ENCODE data around the gene ALDH1A1. TPM values are rescaled to one million over a fixed set of nuclear protein-coding genes. Genes with fewer than 3 reads are reported as not detected.

ALDH1A1 gene
- total RNA-seq, 2 experiments from 2014 or later: not detected

DNA sequence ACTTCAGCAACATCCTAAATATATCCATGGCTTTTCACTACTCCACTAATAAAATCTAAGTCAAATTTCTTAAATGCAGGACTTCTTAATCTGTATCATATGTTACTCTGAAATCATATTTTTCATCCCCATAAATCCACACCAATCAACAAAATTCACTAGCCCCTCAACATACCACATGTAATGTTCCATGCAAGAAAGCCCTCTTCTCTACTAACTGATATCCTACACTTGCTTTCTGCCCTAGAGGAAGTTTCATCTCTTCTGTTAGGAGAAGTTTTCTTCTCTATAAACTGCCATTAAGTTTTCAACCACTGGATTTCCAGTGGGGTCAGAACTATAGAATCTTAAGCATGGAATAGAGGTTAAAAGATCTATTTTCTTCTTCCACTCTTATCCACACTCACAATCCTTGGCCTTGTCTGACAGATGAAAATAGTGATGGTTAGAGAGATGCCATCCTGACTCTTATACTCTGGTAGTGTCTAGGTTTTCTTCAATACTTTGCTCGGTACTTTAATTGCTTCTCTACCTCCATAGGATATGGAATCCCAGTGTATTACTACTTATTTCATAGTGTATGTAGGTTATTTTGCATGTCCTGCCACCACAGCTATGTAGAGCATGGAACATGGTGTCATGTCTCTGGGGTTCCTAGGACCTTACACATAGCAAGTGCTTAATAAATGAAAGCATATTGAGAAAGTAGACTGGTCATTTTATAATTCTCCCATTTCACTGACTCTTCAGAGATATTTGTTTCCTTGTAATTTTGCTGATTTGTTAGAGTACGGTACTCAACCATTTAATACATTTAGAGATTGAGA lies 48.4 kb downstream of the ALDH1A1 start:
- Mint-ChIP-seq H3K4me1 (ENCODE audit: low read depth) (no peaks in the 10 kb centered on the region), H3K4me3 (no peak overlapping the region), H3K27ac (no peak overlapping the region), H3K27me3 (peaks cover 9% of the 10 kb centered on the region), H3K36me3 (no peaks in the 10 kb centered on the region), H3K9me3 (no peaks in the 10 kb centered on the region)
- POLR2A ChIA-PET: no interaction called here
- no peak for DNase-seq
- intact Hi-C loops (cut with micrococcal nuclease): no loop called here
- CTCF ChIA-PET: no interaction called here

DNA sequence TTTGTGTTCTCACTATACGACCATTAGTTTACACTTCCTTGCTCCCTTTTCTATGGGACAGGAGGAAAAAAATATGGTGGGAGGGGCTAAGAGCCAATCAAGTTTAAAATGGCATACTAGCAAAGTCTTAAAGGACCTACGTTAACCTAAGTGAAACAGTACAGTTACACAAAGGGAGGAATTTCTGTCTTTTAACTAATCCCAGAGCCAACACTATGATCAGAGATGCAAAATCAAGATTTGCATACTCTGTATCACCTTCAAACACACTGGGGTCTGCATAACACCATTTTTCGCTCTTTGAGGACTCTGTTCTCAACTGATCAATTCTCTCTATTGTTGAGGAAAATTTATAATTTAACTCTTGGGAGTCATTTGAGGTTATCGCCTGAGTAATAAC lies 49.8 kb downstream of the ALDH1A1 start:
- no peak overlapping the region for H3K27ac Mint-ChIP-seq
- H3K9me3 Mint-ChIP-seq: no peaks in the 10 kb centered on the region
- intact Hi-C loops (cut with micrococcal nuclease): no loop called here
- H3K27me3 Mint-ChIP-seq: peaks cover 7% of the 10 kb centered on the region
- H3K36me3 Mint-ChIP-seq: no peaks in the 10 kb centered on the region
- ChIA-PET CTCF (no interaction called here), POLR2A (no interaction called here)
- H3K4me1 Mint-ChIP-seq (ENCODE audit: low read depth): no peaks in the 10 kb centered on the region
- no peak for DNase-seq
- no peak overlapping the region for H3K4me3 Mint-ChIP-seq

DNA sequence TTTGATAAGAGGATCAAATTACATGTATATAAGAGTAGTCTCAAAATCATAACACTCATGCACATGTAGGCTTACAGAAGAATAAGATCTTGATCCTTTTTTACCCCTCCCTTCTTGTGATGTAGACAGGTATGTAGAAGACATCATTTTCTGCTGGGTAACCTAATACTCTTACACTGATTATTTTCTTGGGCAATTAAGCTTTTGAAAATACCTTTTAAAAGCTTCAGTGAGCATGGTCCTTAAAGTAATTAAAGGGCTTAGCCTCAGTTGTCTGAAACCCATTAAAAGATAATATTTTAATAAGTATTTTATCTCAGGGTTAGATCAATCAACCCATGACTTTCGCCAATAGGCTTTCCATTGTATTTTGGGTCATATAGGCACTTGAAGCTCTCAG lies 50.6 kb downstream of the ALDH1A1 start:
- Mint-ChIP-seq H3K9me3 (no peaks in the 10 kb centered on the region), H3K27me3 (peaks cover 9% of the 10 kb centered on the region), H3K4me3 (no peak overlapping the region), H3K27ac (no peak overlapping the region), H3K4me1 (ENCODE audit: low read depth) (no peaks in the 10 kb centered on the region), H3K36me3 (no peaks in the 10 kb centered on the region)
- ChIA-PET POLR2A (no interaction called here), CTCF (no interaction called here)
- DNase-seq: no peak
- intact Hi-C loops (cut with micrococcal nuclease): no loop called here

DNA sequence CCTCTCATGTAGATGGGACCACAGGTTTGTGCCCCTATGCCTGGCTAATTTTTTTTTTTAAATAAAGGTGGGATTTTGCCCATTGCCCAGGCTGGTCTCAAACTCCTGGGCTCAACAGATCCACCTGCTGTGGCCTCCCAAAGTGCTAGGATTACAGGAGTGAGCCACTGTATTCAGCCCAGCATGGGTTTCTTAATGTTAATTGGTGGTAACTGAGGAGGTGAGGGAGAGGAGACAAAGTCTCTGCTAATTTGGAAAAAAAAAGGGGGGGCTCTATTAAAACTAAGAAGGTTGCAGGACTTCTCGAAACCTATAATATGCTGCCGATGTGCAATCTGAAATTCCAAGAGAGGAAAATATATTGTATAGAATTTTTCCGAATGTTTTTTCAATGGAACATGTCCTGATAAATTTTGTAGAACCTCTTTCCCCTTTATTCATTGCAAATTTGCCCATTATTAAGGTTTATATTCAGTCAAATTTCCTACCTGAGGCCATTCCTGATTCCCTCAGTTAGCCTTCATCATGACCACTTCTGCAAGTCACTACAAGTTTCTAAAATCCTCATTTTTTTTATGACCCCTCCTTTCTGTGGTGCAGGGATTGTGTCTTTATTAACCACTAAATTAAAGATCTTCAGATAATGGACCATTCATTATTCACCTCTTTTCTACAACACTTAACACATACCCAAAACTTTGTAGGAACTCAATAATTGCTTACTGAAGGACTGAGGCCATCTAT lies 52.9 kb downstream of the ALDH1A1 start:
- Mint-ChIP-seq H3K9me3 (no peaks in the 10 kb centered on the region), H3K36me3 (no peaks in the 10 kb centered on the region), H3K4me3 (no peak overlapping the region), H3K27ac (no peak overlapping the region), H3K27me3 (peaks cover 11% of the 10 kb centered on the region), H3K4me1 (ENCODE audit: low read depth) (no peaks in the 10 kb centered on the region)
- CTCF ChIA-PET: no interaction called here
- DNase-seq: no peak
- POLR2A ChIA-PET: no interaction called here
- intact Hi-C loops (cut with micrococcal nuclease): no loop called here

DNA sequence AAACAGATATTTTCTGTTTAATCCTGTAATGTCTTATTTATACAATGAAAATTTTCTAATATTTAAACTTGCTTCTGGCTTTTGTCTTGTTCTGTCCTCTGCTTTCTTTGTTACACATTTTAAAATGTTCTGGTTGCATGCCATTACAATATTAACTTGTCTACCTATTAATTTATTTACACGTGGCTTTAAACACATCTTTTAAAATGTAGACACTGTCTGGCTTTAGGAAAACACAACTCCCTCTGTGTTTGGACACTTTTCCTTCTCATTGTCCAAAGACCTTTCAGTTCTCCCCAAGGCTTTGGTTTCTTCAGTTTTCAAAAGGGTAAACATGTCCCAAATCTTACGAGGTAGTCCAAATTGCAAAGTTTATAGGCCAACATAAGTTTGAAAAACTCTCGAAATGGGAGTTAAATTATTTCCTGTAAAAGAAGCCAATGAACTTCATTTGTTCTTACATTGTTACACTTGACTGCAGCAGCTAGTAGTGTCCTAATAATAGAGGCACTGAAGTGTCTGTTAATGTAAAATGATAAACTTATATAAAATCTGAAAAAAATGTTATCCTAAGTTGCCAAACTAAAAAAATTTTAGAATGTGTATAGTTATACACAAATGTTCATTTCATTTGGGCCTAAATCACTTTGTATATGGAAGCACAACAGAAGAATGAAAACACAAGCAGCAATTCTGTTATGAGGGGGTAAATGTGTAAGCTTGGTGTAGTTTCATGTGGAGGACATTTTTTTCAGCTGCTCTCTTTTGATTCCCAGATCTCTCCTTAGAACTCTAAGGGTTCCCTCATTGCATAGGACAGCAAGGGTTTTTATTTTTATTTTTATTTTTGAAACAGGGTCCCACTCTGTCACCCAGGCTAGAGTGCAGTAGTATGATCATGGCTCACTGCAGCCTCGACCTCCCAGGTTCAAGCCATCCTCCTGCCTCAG lies 53.8 kb downstream of the ALDH1A1 start:
- ChIA-PET CTCF (no interaction called here), POLR2A (no interaction called here)
- H3K4me3 Mint-ChIP-seq: no peak overlapping the region
- peaks cover 7% of the 10 kb centered on the region for H3K27me3 Mint-ChIP-seq
- intact Hi-C loops (cut with micrococcal nuclease): no loop called here
- H3K9me3 Mint-ChIP-seq: no peaks in the 10 kb centered on the region
- H3K36me3 Mint-ChIP-seq: no peaks in the 10 kb centered on the region
- H3K4me1 Mint-ChIP-seq (ENCODE audit: low read depth): no peaks in the 10 kb centered on the region
- no peak overlapping the region for H3K27ac Mint-ChIP-seq
- no peak for DNase-seq

DNA sequence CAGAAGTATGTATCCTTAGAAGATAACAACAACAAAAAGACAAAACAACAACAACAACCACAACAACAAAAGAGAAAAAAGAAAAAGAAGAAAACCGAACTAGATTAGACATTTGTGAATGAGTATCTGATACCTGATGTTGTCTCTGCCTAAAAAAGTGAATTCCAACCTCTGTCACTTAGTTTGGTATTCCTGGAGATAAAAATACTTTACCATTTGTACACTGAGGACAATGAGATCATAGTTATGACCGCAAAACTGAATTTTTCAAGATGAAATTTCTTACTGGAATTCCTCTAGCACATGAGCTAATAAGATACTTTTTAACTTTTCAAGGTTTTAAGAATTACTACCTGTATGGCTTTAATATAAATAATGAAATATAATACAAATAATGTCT lies 54.5 kb downstream of the ALDH1A1 start:
- Mint-ChIP-seq H3K9me3 (no peaks in the 10 kb centered on the region), H3K36me3 (no peaks in the 10 kb centered on the region), H3K27me3 (peaks cover 5% of the 10 kb centered on the region), H3K4me1 (ENCODE audit: low read depth) (no peaks in the 10 kb centered on the region), H3K27ac (no peak overlapping the region), H3K4me3 (no peak overlapping the region)
- ChIA-PET POLR2A (no interaction called here), CTCF (no interaction called here)
- DNase-seq: no peak
- intact Hi-C loops (cut with micrococcal nuclease): no loop called here

DNA sequence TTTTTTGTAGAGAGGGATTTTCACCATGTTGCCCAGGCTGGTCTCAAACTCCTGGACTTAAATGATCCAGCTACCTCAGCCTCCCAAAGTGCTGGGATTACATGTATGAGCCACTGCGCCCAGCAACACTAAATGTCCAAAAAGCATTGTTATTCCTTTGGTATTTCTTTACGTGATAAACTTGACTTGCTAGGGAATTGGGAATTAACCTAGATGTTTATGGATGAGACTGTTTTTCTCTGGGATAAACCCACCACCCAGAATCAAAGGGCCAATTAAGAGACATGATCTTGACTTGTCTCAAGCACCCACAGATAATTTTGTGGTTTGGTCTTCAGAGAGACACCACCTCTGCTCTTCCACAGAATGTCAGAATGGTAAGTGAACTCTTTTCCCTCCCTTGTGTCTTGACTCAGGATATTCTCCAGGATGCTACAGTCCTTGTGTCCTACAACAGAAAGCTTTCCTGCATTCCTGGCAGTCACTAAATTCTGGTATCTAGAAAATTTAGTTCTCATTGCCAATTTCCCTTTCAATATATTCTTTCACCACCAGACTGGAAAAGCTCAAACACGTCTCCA lies 55.7 kb downstream of the ALDH1A1 start:
- H3K4me1 Mint-ChIP-seq (ENCODE audit: low read depth): no peaks in the 10 kb centered on the region
- H3K4me3 Mint-ChIP-seq: no peak overlapping the region
- intact Hi-C loops (cut with micrococcal nuclease): no loop called here
- DNase-seq: no peak
- ChIA-PET POLR2A (no interaction called here), CTCF (no interaction called here)
- peaks cover 4% of the 10 kb centered on the region for H3K27me3 Mint-ChIP-seq
- H3K36me3 Mint-ChIP-seq: no peaks in the 10 kb centered on the region
- no peak overlapping the region for H3K27ac Mint-ChIP-seq
- no peaks in the 10 kb centered on the region for H3K9me3 Mint-ChIP-seq

DNA sequence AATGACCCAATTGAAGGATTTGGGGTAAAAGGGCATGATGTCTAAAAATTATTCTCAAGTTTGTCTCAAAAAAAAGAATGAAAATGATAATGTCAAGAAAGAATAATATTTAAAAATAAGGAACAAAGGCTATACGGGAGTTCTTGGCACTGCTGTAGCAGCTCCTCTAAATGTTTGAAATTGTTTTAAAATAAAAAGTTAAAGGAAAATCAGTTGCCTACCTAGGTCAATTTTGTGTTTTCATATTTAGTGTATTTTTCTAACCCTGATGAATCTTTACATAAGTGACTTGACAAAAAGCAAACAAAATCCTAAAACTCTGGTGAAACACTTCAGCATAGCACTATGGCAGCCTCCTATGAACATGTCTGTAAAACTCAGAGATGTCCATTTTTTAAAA lies 56.4 kb downstream of the ALDH1A1 start:
- DNase-seq: no peak

DNA sequence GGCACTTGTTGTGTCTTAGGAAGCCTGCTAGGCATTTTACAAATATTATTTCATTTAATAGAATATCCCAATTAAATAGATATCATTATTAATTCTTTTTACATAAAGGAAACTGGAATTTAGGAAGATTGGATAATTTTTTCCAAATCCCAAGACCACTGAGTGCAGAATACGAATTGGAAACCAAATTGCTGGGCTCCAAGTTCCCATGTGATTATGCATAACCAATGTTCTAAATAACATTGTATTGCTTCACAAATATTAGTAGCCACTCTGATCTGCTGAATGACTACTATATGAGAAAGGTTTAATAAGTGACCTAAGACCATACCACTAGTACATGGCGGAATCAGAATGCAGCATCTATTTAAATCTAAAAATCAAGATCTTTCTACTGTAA lies 57.7 kb downstream of the ALDH1A1 start:
- intact Hi-C loops (cut with micrococcal nuclease): no loop called here
- no peak for DNase-seq
- CTCF ChIA-PET: no interaction called here
- no peaks in the 10 kb centered on the region for H3K36me3 Mint-ChIP-seq
- H3K27me3 Mint-ChIP-seq: peaks cover 5% of the 10 kb centered on the region
- no peak overlapping the region for H3K27ac Mint-ChIP-seq
- H3K4me3 Mint-ChIP-seq: no peak overlapping the region
- no peaks in the 10 kb centered on the region for H3K9me3 Mint-ChIP-seq
- POLR2A ChIA-PET: no interaction called here
- no peaks in the 10 kb centered on the region for H3K4me1 Mint-ChIP-seq (ENCODE audit: low read depth)

More for the DNA sequence above, 56.4 kb downstream of the ALDH1A1 start:
- peaks cover 4% of the 10 kb centered on the region for H3K27me3 Mint-ChIP-seq
- POLR2A ChIA-PET: no interaction called here
- H3K4me3 Mint-ChIP-seq: no peak overlapping the region
- H3K4me1 Mint-ChIP-seq (ENCODE audit: low read depth): no peaks in the 10 kb centered on the region
- no peaks in the 10 kb centered on the region for H3K9me3 Mint-ChIP-seq
- CTCF ChIA-PET: no interaction called here
- H3K27ac Mint-ChIP-seq: no peak overlapping the region
- intact Hi-C loops (cut with micrococcal nuclease): no loop called here
- no peaks in the 10 kb centered on the region for H3K36me3 Mint-ChIP-seq

DNA sequence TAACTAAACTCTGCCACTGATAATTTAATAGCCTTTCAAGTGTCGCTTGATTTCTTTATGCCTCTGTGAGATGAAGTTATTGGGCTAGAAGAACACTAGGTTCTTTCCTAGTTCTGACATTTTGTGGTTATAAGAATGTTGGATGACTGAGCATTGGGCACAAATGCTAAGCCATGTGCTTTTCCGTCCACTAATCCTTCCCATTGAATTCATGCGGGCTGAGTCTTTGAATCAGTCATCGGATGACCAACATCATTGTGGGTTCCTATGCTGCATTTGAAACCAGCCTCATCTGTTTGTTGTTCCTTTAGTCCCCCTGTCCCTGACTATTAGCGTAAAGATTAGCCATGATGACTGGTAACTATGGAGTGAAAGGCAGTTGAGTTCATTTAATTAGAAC lies 58.5 kb downstream of the ALDH1A1 start:
- intact Hi-C loops (cut with micrococcal nuclease): no loop called here
- CTCF ChIA-PET: no interaction called here

DNA sequence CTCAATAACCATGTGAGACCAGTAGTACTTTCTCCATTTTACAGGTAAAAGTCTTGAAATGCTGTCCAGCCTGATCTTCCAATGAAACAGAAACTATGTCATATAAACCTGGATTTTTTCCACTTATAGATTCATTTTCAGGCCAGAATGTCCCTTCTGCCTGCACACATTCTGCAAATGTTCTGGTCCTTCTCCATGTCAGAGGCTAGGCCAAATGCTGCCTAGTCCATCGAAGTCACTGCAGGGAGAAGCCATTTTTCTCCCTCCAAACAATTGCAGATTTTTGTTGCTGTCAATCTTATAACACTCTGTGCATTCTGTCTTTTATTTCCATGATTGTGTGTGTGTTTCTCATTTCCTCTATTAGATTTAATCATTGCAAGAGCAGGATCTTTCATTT lies 59.4 kb downstream of the ALDH1A1 start:
- no peak overlapping the region for H3K27ac Mint-ChIP-seq
- H3K36me3 Mint-ChIP-seq: no peaks in the 10 kb centered on the region
- CTCF ChIA-PET: no interaction called here
- POLR2A ChIA-PET: no interaction called here
- H3K4me1 Mint-ChIP-seq (ENCODE audit: low read depth): no peaks in the 10 kb centered on the region
- peaks cover 7% of the 10 kb centered on the region for H3K27me3 Mint-ChIP-seq
- no peaks in the 10 kb centered on the region for H3K9me3 Mint-ChIP-seq
- H3K4me3 Mint-ChIP-seq: no peak overlapping the region
- intact Hi-C loops (cut with micrococcal nuclease): no loop called here
- no peak for DNase-seq

More for the DNA sequence above, 58.5 kb downstream of the ALDH1A1 start:
- no peak overlapping the region for H3K4me3 Mint-ChIP-seq
- H3K27me3 Mint-ChIP-seq: peaks cover 7% of the 10 kb centered on the region
- H3K4me1 Mint-ChIP-seq (ENCODE audit: low read depth): no peaks in the 10 kb centered on the region
- no peaks in the 10 kb centered on the region for H3K36me3 Mint-ChIP-seq
- no peaks in the 10 kb centered on the region for H3K9me3 Mint-ChIP-seq
- POLR2A ChIA-PET: no interaction called here
- no peak overlapping the region for H3K27ac Mint-ChIP-seq
- DNase-seq: no peak

DNA sequence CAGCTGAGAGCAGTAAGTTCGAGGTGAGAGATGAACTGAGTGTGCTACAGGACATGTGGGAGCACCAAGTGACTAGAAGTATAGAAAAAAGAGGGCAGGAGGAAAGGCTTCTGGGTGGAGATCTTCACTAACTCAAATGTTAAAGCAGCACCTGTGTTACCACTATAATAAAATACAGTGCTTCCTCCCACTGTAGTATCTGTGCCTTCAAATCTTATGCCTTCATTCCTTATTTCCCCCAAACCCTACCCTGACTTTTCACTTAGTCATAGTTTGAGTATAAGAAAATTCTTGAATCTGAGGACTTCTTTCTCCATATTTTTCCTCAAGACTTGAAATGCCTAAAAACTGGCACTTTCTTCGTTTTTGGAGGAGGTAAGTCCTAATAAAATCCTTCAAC lies 61.8 kb downstream of the ALDH1A1 start:
- intact Hi-C loops (cut with micrococcal nuclease): no loop called here

More for the DNA sequence above, 61.8 kb downstream of the ALDH1A1 start:
- Mint-ChIP-seq H3K9me3 (no peaks in the 10 kb centered on the region), H3K27ac (no peak overlapping the region), H3K4me1 (ENCODE audit: low read depth) (no peaks in the 10 kb centered on the region), H3K36me3 (no peaks in the 10 kb centered on the region), H3K27me3 (peaks cover 5% of the 10 kb centered on the region), H3K4me3 (no peak overlapping the region)
- DNase-seq: no peak
- CTCF ChIA-PET: interaction anchor here (0.6 kb wide), 1 partner anchor 220 kb away, joined by 3 read pairs; no protein-coding TSS in a partner anchor
- POLR2A ChIA-PET: no interaction called here
